ENCODE results near the gene SUN1.
"Not testable (repeated sequence)": the region's sequence is repeated elsewhere in the genome, so short reads cannot be mapped to it uniquely, and the experiment has no call there.

Gene SUN1

DNA sequence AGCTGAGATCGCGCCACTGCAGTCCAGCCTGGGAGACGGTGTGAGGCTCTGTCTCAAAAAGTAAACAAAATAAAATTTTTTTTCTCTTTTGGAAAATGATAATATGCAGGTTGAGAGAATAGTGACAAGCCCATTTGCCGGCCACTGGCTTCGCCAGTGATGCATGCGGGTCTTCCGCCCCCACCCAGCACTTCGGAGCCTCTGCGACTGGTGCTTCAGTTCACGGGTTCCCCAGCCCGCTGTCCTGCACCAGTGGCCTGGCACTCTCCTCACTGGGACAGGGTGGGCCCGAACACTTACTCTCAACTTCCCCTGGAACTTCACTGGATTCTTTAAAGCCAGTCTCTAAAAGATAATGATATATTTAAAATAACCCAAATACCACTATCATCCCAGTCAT, 2.7 kb downstream of the SUN1 start:
- DNase-seq = no peak

GRCh38 chr7:835485-836401, 3.5 kb downstream of the SUN1 start:
- DNase-seq = no peak

DNA sequence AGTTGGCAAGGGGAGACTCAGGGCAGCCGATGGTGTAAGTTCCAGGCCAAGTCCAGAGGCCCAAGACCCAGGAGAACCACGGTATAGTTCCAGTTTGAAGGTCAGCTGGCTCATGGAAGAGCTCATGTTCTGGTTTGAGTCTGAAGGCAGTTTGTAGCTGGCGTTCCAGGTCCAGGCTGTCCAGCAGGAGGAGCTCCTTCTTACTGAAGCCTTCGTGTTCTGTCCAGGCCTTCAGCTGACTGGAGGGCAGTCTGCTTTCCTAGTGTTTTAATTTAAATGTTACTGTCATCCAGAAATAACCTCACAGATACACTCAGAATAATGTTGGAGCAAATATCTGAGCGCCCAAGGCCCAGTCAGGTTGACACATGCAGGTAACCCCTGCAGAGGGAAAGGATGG, 4.2 kb downstream of the SUN1 start:
- no peak for DNase-seq

- DNase-seq = no peak
These were observed 4.7 kb downstream of the SUN1 start for GRCh38 chr7:837001-837400.

- DNase-seq = no peak
These were observed 7.8 kb downstream of the SUN1 start for GRCh38 chr7:840001-840600.

DNA sequence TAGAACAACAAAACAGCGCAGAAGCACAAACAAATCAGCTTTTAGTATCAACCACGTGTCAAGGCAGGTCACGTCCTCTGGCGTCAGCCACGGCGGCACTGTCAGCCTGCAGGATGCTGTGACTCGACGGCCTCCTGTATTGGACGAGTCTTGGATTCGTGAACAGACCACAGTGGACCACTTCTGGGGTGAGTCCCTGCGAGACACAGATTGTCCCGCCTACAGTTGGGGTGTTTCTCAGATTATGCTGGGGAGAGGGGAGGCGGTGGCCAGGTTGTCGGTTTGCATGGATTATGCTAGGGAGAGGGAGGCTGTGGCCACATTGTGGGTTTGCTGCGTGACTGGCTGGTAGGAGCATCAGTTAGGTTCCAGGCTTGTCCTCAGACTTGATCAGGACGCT, 9.7 kb downstream of the SUN1 start:
- no peak for DNase-seq

- no peak for DNase-seq
These were observed 10.3 kb downstream of the SUN1 start for GRCh38 chr7:842431-843031.

DNA sequence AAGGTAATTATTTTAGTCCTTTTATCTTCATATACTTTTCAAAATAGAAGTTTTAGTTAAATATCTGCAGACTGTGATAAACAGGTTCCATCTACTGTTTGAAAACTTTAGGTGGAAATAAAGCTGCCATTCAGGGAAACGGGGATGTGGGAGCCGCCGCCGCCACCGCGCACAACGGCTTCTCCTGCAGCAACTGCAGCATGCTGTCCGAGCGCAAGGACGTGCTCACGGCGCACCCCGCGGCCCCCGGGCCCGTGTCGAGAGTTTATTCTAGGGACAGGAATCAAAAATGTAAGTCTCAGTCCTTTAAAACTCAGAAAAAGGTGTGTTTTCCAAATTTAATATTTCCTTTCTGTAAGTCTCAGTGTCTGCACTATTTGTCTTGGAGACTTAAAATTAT, 11.0 kb downstream of the SUN1 start:
- DNase-seq = no peak

DNA sequence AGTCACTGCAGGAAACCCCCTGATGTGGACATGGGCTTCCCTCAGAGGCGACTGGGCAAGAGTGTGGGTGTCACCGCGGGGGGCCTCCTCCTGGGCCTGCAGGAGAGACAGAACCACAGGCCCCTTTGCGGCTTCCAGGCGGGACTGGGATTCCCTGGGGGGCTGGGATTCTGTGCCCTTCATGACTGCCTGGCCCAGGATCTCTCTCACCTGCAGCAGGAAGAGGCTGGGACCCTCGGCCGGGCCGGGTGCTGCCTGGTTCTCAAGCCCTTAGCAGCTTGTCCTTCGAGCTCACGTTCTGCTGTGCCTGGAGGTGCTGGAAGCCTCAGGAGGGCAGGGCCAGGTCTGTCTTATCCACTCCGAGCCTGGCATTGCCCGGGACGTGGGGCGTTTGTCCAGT, 11.8 kb downstream of the SUN1 start:
- no peak for DNase-seq

- DNase-seq = no peak
These were observed 12.2 kb downstream of the SUN1 start for GRCh38 chr7:844514-844913.

DNA sequence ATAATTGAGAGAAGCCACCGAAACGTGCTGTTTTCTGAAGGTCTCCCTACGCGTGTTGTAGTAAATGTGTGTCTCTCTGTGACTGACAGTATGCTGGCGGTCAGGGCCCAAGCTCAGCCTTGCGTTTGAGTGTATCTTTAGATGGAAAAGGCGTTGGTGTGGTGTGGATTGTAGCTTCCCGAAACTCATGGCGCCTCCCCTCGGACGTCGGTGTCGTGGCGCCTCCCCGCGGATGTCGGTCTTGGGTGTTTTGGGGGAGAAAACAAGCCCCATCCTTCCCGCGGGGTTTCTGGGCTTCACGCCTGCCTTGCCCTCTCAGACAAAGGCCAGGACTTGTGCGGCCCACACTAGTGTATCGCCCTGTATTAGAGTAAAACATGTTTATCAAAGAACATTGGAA, 12.8 kb downstream of the SUN1 start:
- DNase-seq = no peak

- DNase-seq = no peak
These were observed 13.5 kb downstream of the SUN1 start for GRCh38 chr7:845731-846130.

DNA sequence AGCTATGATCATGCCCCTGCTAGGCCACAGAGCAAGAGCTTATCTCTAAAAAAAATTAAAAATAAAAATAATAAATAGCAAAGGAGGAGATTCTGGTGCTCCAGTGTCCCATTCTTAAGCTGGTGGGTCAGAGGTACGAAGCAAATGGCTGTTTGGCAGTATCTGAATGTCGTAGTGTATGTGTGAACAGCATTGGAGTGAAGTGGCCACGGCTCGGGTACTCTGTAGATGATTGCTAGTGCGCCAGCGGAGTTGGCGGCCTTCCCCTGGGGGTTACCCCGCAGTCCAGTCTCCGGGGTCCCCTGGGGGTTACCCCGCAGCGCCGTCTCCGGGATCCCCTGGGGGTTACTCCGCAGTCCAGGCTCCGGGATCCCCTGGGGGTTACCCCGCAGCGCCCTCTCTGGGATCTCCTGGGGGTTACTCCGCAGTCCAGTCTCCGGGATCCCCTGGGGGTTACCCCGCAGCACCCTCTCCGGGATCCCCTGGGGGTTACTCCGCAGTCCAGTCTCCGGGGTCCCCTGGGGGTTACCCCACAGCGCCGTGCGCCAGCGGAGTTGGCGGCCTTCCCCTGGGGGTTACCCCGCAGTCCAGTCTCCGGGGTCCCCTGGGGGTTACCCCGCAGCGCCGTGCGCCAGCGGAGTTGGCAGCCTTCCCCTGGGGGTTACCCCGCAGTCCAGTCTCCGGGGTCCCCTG, 14.8 kb downstream of the SUN1 start:
- DNase-seq = not testable (repeated sequence)

DNA sequence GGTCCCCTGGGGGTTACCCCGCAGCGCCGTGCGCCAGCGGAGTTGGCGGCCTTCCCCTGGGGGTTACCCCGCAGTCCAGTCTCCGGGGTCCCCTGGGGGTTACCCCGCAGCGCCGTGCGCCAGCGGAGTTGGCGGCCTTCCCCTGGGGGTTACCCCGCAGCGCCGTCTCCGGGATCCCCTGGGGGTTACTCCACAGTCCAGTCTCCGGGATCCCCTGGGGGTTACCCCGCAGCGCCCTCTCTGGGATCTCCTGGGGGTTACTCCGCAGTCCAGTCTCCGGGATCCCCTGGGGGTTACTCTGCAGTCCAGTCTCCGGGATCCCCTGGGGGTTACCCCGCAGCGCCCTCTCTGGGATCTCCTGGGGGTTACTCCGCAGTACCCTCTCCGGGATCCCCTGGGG, 15.5 kb downstream of the SUN1 start:
- not testable (repeated sequence) for DNase-seq

DNA sequence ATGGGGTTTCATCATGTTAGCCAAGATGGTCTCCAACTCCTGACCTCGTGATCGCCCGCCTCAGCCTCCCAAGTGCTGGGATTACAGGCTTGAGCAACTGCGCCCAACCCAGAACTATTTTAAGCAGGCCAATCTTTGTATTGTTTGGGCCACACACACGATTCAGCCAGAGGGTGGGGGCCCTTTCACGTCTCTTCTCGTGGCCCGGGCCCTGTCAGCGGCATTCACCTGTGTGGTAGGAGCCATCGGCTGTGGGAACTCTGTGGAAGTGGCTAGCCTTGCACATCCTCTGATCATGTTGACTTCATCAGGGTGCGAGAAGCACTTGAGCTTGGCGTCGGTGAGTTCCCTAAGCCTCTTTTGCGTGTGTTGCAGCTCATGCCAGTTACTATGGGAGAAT, 16.9 kb downstream of the SUN1 start:
- DNase-seq = no peak

- no peak for DNase-seq
These were observed 17.5 kb downstream of the SUN1 start for GRCh38 chr7:849781-850180.

DNA sequence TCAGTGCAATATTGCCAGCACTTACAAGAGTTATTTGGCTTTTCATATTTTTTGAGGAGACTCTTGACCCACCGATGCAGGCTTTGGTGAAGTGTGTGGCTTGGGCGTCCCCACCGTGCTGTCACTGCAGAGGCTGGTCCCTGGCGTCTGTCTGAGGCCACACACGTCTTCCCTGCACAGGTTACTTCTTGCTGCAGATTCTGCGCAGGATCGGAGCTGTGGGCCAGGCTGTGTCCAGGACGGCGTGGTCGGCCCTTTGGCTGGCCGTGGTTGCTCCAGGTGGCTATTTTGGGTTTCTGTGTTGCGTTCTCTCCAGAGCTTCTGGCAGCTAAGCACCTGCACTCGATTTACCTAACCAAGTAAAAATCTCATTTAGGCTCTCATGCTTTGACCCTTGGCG, 18.9 kb downstream of the SUN1 start:
- no peak for DNase-seq

DNA sequence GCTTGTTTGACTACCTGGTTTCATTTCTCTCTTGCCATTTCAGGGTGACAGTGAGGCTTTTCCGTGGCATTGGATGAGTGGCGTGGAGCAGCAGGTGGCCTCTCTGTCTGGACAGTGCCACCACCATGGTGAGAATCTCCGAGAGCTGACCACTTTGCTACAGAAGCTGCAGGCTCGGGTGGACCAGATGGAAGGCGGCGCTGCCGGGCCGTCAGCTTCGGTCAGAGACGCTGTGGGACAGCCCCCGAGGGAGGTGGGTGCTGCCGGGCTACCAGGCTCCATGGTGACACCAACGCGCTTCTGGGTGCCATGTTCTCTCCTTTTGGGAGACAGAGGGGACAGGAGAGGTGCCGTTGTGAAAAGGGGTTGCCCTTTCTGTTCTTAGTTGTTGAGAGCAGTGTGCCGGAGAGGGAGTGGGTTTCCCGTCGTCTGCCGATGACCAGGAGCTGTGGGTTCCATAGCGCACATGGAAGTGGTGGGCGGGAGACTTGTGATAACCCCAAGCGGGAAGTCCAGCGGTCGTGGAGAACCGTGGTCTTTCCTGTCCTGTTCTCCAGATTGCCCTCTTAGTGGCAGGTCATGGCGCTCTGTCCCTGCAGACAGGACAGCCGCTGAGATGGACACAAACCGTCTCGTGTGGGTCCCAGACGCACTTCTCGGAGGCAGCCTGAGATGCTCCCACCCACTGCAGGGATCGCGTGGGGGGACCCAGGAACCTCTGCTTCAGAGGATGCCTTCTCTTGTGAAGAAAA, 21.3 kb downstream of the SUN1 start:
- DNase-seq = no peak

- DNase-seq = no peak
These were observed 22.0 kb downstream of the SUN1 start for GRCh38 chr7:854118-854775.

DNA sequence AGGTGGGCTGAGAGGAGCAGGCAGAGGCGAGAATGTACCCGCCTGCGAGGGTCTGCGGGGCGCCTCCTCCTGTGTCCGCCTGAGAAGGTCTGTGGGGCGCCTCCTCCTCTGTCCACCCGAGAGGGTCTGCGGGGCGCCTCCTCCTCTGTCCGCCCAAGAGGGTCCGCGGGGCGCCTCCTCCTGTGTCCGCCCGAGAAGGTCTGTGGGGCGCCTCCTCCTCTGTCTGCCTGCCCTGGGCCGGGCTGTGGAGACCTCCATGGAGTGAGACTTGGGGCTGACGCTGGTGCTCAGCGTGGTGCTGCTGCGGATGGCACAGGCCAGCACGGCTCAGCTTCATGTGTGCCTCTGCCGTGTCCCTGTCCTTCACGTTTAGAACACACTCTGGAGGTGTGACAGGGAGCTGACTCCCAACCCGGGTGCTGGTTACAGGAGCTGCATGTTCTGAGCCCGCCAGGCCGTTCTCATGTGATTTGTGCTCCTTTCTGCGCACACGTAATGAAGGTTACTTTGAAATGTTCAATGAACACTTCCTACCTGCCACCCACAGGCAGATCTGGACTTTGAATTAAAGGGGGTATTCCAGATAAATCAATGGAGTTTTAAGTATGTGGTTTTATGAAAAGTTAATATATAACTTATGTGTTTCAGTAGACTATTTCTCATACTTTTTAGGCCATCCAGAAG, 23.6 kb downstream of the SUN1 start:
- DNase-seq = no peak

DNA sequence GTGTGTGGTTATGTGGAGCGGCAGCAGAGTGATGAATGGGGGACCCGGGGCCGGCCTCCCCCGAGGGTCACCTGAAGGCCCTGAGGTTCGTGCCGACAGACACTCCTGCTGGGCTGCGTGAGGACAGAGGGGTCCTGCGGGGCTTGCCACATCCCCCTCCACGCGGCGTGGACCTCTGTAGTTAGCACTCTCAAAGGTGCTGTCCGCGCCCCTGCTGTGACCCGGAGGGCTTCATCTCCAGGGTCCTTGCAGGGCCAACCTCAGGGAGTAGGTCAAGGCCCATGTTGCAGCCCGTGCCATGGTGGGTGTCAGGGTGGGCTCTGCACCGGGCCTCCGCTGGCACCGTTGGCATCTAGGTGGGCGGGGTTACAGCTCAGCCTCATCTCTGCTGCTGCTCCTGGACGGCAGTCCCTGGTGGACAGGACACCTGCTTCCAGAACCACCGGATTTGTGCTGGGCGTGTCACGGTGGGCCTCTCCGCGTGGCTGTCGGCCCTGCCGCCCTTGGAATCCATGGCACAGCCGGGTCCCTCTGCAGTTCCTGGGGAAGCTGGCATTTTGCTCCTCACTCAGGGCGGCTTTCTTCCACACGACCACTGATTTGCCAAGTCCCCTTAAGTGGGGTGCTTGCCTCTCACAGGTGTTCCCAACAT, 24.3 kb downstream of the SUN1 start:
- DNase-seq = no peak
